GM18909 (cell line): ENCODE measurements around the gene NADSYN1.
"Not testable (repeated sequence)": the region's sequence is repeated elsewhere in the genome, so short reads cannot be mapped to it uniquely, and the experiment has no call there.

ENCODE experiments used
- ATAC-seq: cut with Tn5 transposase; IDR thresholded peaks from one replicate; pipeline ENCODE4 v1.9.1; 2021; ENCODE audit warnings: mild to moderate bottlenecking; ENCODE audit not compliant: unreplicated experiment, poor library complexity

NADSYN1 gene

GRCh38 chr11:71518506-71519471 is 65.8 kb downstream of the NADSYN1 start:
- no peak for ATAC-seq

- no peak for ATAC-seq
Observed at GRCh38 chr11:71519546-71519945, 66.5 kb downstream of the NADSYN1 start.

- no peak for ATAC-seq
Observed at GRCh38 chr11:71525188-71525937, 72.4 kb downstream of the NADSYN1 start.

- no peak for ATAC-seq
Observed at GRCh38 chr11:71525938-71526495, 73.0 kb downstream of the NADSYN1 start.

GRCh38 chr11:71526796-71527575 is 74.0 kb downstream of the NADSYN1 start, which contains the start of gene KRTAP5-7:
KRTAP5-7 (plus strand) TSS chr11:71527267; CDS start chr11:71527301, 34 bp downstream.
- not testable (repeated sequence) for ATAC-seq

GRCh38 chr11:71527576-71528210 is 74.7 kb downstream of the NADSYN1 start:
- no peak for ATAC-seq

GRCh38 chr11:71530602-71531001 is 77.6 kb downstream of the NADSYN1 start:
- no peak for ATAC-seq

- no peak for ATAC-seq
Observed at GRCh38 chr11:71532036-71532610, 79.1 kb downstream of the NADSYN1 start.

- ATAC-seq, result not testable (repeated sequence)
Observed at GRCh38 chr11:71534711-71535608, 82.0 kb downstream of the NADSYN1 start.

GRCh38 chr11:71535825-71536224 is 82.8 kb downstream of the NADSYN1 start:
- ATAC-seq, result no peak

GRCh38 chr11:71537537-71537936 is 84.5 kb downstream of the NADSYN1 start:
- no peak for ATAC-seq

GRCh38 chr11:71537977-71538665 is 85.1 kb downstream of the NADSYN1 start, which contains the start of gene KRTAP5-8:
KRTAP5-8 (plus strand) TSS chr11:71538025; CDS start chr11:71538056, 31 bp downstream.
- not testable (repeated sequence) for ATAC-seq

- no peak for ATAC-seq
Observed at GRCh38 chr11:71538666-71538990, 85.6 kb downstream of the NADSYN1 start.

- ATAC-seq, result no peak
Observed at GRCh38 chr11:71539017-71539416, 86.0 kb downstream of the NADSYN1 start.

GRCh38 chr11:71539971-71540370 is 87.0 kb downstream of the NADSYN1 start:
- ATAC-seq, result not testable (repeated sequence)

GRCh38 chr11:71540521-71541304 is 87.7 kb downstream of the NADSYN1 start:
- not testable (repeated sequence) for ATAC-seq

GRCh38 chr11:71542382-71542781 is 89.4 kb downstream of the NADSYN1 start:
- ATAC-seq, result no peak
